ENCODE results near the gene HYAL3. TPM values are rescaled to one million over a fixed set of nuclear protein-coding genes. Genes with fewer than 3 reads are reported as not detected.

HYAL3 gene
- total RNA-seq, 4 donors from 2014 or later: 1.9 to 3.9 (median 3.3) TPM; not detected in 1

DNA sequence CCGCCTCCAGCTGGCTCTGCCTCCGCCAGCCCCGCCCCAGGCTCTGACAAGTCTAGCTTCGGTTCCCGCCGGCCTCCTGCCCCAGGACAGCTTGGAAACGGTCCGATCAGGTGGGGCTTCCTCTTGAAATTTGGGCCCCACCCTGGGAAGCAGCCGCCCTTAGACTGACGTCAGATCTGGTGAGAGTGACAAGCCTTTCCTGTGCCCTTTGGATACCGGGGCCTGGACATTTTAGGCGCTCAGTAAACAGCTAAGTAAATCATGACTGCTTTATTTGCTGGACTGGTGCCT, 378 bp upstream of the HYAL3 start:
- Histone ChIP-seq H3K36me3 (no peaks in the 10 kb centered on the region), H3K4me1 (peaks cover 0 to 8% of the 10 kb centered on the region in 2 donors), H3K9me3 (no peaks in the 10 kb centered on the region), H3K27ac (peak overlapping the region; percentile 85 to 87), H3K27me3 (no peaks in the 10 kb centered on the region), H3K4me3 (peak overlapping the region; percentile 46 to 48)
- DNase-seq: no peak
- no peak for TF ChIP-seq POLR2A (IDR thresholded peaks at IDR 0.05)
- TF ChIP-seq, protein P1, sequence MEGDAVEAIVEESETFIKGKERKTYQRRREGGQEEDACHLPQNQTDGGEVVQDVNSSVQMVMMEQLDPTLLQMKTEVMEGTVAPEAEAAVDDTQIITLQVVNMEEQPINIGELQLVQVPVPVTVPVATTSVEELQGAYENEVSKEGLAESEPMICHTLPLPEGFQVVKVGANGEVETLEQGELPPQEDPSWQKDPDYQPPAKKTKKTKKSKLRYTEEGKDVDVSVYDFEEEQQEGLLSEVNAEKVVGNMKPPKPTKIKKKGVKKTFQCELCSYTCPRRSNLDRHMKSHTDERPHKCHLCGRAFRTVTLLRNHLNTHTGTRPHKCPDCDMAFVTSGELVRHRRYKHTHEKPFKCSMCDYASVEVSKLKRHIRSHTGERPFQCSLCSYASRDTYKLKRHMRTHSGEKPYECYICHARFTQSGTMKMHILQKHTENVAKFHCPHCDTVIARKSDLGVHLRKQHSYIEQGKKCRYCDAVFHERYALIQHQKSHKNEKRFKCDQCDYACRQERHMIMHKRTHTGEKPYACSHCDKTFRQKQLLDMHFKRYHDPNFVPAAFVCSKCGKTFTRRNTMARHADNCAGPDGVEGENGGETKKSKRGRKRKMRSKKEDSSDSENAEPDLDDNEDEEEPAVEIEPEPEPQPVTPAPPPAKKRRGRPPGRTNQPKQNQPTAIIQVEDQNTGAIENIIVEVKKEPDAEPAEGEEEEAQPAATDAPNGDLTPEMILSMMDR (IDR thresholded peaks at IDR 0.05): no peak
- intact Hi-C loops (cut with DNase I; ENCODE audit: low total_unique reads): no loop called here

DNA sequence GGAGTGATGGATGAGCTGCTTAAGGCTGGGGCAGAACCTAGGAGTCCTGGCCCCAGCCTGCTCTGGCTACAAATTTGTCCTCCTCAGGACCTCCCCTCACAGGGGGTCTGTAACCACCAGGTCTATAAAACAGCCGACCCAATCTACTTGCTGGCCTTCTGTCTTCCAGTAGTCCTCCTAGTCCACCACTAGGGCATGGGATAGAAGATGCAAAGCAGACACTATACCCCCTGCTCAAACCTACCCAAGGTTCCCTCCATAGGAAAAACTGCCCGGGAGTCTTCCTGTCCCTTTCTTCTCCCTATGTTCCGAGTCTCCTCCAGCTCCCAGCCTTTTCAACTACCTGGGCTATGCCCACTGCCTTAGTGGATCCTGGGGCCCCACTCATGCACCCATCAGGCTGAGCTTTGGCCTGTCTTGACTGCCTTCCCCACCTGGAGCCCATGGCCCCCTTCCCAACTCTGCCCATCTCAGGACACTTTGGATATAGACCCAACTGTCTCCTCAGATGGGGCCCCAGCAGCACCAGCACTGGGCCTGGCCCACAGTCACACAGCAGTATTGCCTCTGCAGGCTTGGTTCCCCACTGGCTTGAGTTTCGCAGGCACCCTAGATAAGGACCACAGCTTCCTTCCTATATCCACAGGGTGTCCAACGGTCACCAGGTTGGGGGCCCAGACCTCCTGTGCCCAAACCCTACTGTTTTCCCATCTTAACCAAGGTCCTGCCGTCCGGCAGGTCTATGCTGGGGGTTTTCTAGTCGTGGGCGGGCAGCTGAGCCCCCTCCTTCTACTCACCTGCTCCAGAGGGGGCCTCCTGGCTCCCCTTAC, 1.1 kb downstream of the HYAL3 start:
- Histone ChIP-seq H3K27ac (peak overlapping the region; percentile 87 to 92), H3K9me3 (no peaks in the 10 kb centered on the region), H3K4me1 (peaks cover 0 to 8% of the 10 kb centered on the region in 2 donors), H3K27me3 (no peaks in the 10 kb centered on the region), H3K4me3 (peak overlapping the region; percentile 52 to 70), H3K36me3 (no peaks in the 10 kb centered on the region)
- intact Hi-C loops (cut with DNase I; ENCODE audit: low total_unique reads): no loop called here
- no peak for TF ChIP-seq POLR2A (IDR thresholded peaks at IDR 0.05)
- TF ChIP-seq, protein P1 (IDR thresholded peaks at IDR 0.05): no peak
- peak in 1 of 2 donors; percentile 31 for DNase-seq

DNA sequence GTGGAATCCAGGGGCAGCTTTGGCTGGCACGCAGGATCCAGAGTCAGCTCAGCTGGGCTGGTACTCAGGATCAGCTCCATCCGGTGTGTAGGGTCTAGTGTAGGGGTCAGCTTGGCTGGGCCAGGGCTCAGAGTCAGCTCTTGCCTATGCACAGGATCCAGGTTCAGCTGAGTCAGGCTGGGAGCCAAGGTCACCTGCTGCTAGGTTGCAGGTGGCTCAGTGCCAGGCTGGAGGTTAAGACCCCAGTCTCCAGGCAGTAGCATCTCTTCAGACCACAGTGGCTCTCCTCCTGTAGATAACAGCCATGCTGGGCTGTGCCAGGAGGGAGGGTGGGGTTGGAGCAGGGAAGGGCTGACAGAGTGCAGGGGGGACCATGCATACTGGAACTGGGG, 1.8 kb downstream of the HYAL3 start:
- Histone ChIP-seq H3K9me3 (no peaks in the 10 kb centered on the region), H3K27me3 (no peaks in the 10 kb centered on the region), H3K4me1 (peaks cover 0 to 8% of the 10 kb centered on the region in 2 donors), H3K4me3 (no peak overlapping the region), H3K27ac (no peak overlapping the region), H3K36me3 (no peaks in the 10 kb centered on the region)
- TF ChIP-seq POLR2A (IDR thresholded peaks at IDR 0.05): no peak
- TF ChIP-seq, protein P1 (IDR thresholded peaks at IDR 0.05): no peak
- DNase-seq: peak in 1 of 2 donors; percentile 55
- intact Hi-C loops (cut with DNase I; ENCODE audit: low total_unique reads): no loop called here

DNA sequence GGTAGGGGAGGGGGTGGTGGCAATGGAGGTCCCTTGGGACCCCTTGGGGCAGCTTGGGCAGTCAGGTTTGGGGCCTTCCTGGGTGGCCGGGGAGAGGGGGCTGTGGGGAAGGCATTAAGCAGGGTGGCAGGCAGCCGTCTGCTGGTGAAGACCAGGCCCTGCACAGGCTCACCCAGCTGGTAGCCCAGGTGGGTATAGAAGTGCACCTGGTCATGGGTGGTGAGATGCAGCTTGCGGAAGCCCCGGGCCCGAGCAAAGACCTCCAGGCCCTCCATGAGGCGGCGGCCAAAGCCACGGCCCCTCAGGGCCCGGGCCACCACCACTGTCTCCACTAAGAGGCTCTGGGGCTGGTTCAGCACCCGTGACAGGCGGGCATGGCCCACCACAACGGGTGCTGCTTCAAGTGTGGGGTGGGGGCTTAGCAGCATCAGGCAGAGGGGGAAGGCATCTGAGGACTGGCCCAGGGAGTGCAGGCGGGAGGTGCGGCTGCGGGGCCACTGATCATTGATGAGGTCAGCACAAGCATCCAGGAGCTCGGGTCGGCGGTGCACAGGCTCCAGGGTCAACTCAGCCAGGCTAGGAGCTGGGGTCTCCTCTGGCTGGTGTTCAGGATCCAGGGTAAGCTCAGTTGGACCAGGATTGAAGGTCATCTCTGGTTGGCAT, 2.4 kb downstream of the HYAL3 start:
- Histone ChIP-seq H3K27me3 (no peaks in the 10 kb centered on the region), H3K36me3 (no peaks in the 10 kb centered on the region), H3K4me3 (no peak overlapping the region), H3K27ac (no peak overlapping the region), H3K9me3 (no peaks in the 10 kb centered on the region), H3K4me1 (peaks cover 0 to 8% of the 10 kb centered on the region in 2 donors)
- TF ChIP-seq POLR2A (IDR thresholded peaks at IDR 0.05): no peak
- TF ChIP-seq, protein P1 (IDR thresholded peaks at IDR 0.05): no peak
- DNase-seq: no peak
- intact Hi-C loops (cut with DNase I; ENCODE audit: low total_unique reads): no loop called here
